Measurements from ENCODE around the gene WNK2.

WNK2 gene

DNA sequence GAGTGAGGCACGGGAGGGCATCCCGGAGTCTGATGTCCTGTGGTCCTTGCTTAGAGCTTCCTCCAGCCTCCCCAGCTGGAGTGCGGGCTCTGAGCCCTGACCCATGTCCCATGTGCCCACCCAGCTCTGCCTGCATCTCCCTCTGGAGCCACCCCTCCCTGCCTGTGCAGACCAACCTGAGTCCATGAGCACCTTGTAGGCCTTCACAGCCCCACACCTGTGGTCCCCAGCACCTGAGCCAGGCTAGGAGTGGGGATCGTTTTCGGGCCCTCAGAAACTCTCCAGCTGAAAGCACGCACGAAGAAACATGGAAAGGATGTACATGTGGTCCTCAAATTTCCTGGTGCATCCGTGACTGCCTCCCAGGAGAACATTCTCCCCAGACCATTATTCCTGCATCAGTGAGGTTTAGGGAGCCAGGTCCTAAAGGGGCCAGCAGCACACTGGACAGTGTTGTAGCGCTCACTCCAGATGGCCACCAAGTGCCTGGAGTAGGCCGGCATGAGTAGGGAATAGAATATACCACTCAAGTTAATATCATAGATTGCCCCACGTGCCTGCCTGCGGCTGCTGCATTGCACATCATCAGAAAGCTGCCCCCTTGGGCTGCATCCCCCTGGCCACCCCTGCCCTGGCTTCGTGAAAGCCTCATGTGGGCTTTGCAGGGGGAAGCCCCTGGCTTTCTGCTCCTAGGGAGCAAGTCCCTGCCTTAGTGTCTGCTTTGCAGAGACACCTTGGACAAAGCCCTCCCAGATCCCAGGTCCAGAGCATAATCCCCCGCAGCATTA lies 80.6 kb downstream of the WNK2 start:
- DNase-seq (ENCODE audit: insufficient read length, low spot score) (peak; percentile 13), FAIRE-seq (no peak)
- no peak for TF ChIP-seq TAF1 (IDR thresholded peaks at IDR 0.05; ENCODE audit: low read depth, low read length)
- no peak for TF ChIP-seq POU2F2 (IDR thresholded peaks at IDR 0.05; ENCODE audit: low read depth, low read length)
- TF ChIP-seq SPI1 (IDR thresholded peaks at IDR 0.05; ENCODE audit: low read depth, low read length) = no peak
- no peak for TF ChIP-seq POLR2A (IDR thresholded peaks at IDR 0.05; ENCODE audit: low read depth, low read length)
- no peak for TF ChIP-seq POLR2AphosphoS5 (IDR thresholded peaks at IDR 0.05; ENCODE audit: low read depth, low read length)
- TF ChIP-seq PAX5 (IDR thresholded peaks at IDR 0.05; ENCODE audit: insufficient read depth, low read length, severe bottlenecking) = no peak

DNA sequence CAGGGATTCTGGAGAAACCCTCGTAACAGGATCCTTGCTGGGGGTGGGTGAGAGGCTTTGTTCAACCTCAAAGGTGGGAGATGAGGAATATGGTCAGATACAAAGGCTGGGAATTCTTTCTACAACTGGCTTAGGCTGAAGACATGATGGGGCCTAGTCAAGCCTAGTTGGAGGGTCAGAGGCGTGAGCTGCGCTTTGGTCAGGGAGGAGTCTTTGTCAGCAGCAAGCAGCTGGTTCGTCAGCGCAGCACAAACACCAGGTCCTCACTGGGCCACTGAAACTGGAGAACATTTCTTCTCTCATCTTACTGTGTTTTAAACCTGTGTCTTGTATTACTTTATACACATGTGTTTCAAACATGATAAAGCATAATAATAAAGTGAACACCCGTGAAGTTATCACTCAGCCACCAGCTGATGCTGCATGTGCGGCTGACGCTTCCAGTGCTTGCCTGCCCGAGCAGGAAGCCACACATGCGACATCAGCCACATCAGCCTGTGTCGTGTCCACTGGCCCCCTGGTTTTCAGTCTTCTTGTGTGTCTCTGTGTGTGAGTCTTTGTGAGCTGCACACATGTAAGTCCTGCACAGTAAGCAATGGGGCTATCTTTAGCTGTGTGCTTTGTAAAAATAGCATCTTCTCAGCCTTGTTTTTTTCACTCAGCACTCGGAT lies 81.5 kb downstream of the WNK2 start:
- FAIRE-seq (no peak), DNase-seq (ENCODE audit: insufficient read length, low spot score) (no peak)
- TF ChIP-seq PAX5 (IDR thresholded peaks at IDR 0.05; ENCODE audit: insufficient read depth, low read length, severe bottlenecking) (no peak), SPI1 (IDR thresholded peaks at IDR 0.05; ENCODE audit: low read depth, low read length) (no peak), POU2F2 (IDR thresholded peaks at IDR 0.05; ENCODE audit: low read depth, low read length) (no peak), POLR2AphosphoS5 (IDR thresholded peaks at IDR 0.05; ENCODE audit: low read depth, low read length) (no peak), POLR2A (IDR thresholded peaks at IDR 0.05; ENCODE audit: low read depth, low read length) (no peak), TAF1 (IDR thresholded peaks at IDR 0.05; ENCODE audit: low read depth, low read length) (no peak)

DNA sequence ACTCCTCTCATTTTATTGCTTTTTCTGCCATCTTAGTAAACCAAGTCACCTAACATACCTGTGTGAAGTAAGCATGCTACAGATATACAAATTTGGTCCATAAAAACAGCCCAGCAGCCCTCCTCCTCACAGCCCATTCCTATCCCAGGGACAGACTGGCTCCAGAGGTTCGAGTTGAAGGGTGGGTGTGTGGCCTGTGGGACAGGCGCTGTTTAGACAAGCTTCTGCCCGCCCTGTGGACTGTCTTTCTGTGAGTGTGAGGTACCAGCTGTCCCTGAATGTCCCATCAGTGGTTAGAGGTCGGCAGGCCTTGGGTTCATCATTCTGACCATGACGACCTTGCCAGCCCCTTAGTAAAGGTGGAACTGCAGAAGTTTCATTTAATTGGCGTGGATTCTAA lies 82.0 kb downstream of the WNK2 start:
- FAIRE-seq (no peak), DNase-seq (ENCODE audit: insufficient read length, low spot score) (peak; percentile 5)
- TF ChIP-seq POLR2A (IDR thresholded peaks at IDR 0.05; ENCODE audit: low read depth, low read length) (no peak), POLR2AphosphoS5 (IDR thresholded peaks at IDR 0.05; ENCODE audit: low read depth, low read length) (no peak), PAX5 (IDR thresholded peaks at IDR 0.05; ENCODE audit: insufficient read depth, low read length, severe bottlenecking) (no peak), TAF1 (IDR thresholded peaks at IDR 0.05; ENCODE audit: low read depth, low read length) (no peak), POU2F2 (IDR thresholded peaks at IDR 0.05; ENCODE audit: low read depth, low read length) (no peak), SPI1 (IDR thresholded peaks at IDR 0.05; ENCODE audit: low read depth, low read length) (no peak)

DNA sequence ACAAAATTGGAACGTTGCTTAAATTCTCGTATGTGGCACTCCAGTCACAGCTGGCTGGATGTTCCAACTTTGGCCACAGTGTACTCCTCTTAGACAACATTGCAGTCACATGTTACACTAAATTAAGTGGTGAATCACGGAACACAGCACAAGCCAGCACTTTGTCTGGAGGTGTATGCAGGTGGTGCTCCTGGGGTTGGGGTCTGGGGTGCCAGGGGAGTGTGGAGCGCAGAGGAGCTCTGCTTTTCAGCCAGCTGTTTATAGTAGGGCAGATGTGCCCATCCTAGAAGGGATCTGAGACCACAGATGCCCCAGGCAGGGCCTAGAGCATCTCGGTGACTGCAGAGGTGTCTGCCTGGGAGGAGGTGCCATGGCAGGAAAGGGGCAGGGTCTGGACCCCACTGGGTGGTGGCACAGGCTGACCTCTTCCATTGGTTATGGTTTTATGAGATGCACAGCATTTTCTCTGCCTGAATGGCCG lies 82.6 kb downstream of the WNK2 start:
- DNase-seq (ENCODE audit: insufficient read length, low spot score) (no peak), FAIRE-seq (no peak)
- TF ChIP-seq SPI1 (IDR thresholded peaks at IDR 0.05; ENCODE audit: low read depth, low read length) = no peak
- TF ChIP-seq POLR2A (IDR thresholded peaks at IDR 0.05; ENCODE audit: low read depth, low read length) = no peak
- TF ChIP-seq POLR2AphosphoS5 (IDR thresholded peaks at IDR 0.05; ENCODE audit: low read depth, low read length) = no peak
- no peak for TF ChIP-seq TAF1 (IDR thresholded peaks at IDR 0.05; ENCODE audit: low read depth, low read length)
- TF ChIP-seq POU2F2 (IDR thresholded peaks at IDR 0.05; ENCODE audit: low read depth, low read length) = no peak
- no peak for TF ChIP-seq PAX5 (IDR thresholded peaks at IDR 0.05; ENCODE audit: insufficient read depth, low read length, severe bottlenecking)

DNA sequence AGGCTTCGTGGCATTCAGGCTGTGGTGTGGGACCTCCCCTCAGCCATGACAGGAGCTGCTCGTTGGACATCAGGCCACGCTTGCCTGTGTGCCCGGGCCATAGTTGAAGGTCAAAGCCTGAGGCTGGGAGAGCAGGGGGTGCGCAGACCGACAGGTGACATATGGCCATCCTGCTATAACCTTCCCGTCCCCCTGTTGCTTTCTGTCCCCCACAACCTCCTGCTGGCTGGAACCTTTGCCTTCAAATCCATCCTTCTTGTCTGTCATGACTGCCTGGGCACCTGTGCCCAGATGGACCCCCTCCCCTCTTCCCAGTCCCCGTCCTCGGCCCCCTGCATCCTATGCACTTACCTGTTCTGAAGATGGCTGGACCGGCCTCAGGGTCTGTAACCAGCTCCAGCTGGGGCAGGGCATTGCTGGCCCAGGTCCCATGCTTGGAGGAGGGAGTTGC lies 83.2 kb downstream of the WNK2 start:
- FAIRE-seq = no peak
- no peak for TF ChIP-seq POLR2AphosphoS5 (IDR thresholded peaks at IDR 0.05; ENCODE audit: low read depth, low read length)
- TF ChIP-seq POLR2A (IDR thresholded peaks at IDR 0.05; ENCODE audit: low read depth, low read length) = no peak
- TF ChIP-seq PAX5 (IDR thresholded peaks at IDR 0.05; ENCODE audit: insufficient read depth, low read length, severe bottlenecking) = no peak
- TF ChIP-seq SPI1 (IDR thresholded peaks at IDR 0.05; ENCODE audit: low read depth, low read length) = no peak
- no peak for TF ChIP-seq POU2F2 (IDR thresholded peaks at IDR 0.05; ENCODE audit: low read depth, low read length)
- no peak for TF ChIP-seq TAF1 (IDR thresholded peaks at IDR 0.05; ENCODE audit: low read depth, low read length)
- DNase-seq (ENCODE audit: insufficient read length, low spot score) = peak; percentile 11

DNA sequence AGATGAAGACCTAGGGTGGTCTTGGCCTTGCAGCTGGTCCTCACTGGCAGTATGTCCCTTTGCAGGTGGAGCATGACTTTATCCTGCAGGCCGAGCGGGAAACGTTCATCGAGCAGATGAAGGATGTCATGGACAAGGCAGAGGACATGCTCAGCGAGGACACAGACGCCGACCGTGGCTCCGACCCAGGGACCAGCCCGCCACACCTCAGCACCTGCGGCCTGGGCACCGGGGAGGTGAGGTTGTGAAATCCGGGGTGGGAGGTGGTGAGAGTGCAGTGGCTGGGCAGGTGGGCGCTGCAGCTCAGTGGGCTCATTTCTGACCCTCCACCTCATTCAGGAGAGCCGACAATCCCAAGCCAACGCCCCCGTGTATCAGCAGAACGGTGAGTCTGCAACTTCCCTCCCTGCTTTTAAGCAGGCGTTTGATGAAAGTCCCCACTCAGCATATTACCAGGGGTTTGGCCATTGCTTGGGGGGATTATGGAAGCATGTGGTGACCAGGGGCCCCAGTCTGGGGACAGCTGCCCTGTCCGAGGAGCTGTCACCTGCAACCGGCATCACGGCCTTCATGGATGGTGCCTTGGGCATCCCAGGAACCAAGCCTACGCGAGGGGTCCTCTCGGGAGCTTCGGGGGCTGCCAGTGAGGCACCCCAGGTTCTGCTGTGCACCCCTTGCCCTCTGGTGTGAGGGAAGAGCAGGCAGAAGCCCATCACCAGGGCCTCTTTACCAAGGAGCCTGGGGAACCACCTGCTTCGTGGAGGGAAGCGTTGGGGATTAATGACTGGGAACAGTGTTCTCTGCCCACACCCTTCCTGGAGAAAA lies 84.0 kb downstream of the WNK2 start:
- TF ChIP-seq POLR2AphosphoS5 (IDR thresholded peaks at IDR 0.05; ENCODE audit: low read depth, low read length) (no peak), SPI1 (IDR thresholded peaks at IDR 0.05; ENCODE audit: low read depth, low read length) (no peak), POLR2A (IDR thresholded peaks at IDR 0.05; ENCODE audit: low read depth, low read length) (no peak), PAX5 (IDR thresholded peaks at IDR 0.05; ENCODE audit: insufficient read depth, low read length, severe bottlenecking) (no peak), TAF1 (IDR thresholded peaks at IDR 0.05; ENCODE audit: low read depth, low read length) (no peak), POU2F2 (IDR thresholded peaks at IDR 0.05; ENCODE audit: low read depth, low read length) (no peak)
- no peak for FAIRE-seq
- peak; percentile 25 for DNase-seq (ENCODE audit: insufficient read length, low spot score)

DNA sequence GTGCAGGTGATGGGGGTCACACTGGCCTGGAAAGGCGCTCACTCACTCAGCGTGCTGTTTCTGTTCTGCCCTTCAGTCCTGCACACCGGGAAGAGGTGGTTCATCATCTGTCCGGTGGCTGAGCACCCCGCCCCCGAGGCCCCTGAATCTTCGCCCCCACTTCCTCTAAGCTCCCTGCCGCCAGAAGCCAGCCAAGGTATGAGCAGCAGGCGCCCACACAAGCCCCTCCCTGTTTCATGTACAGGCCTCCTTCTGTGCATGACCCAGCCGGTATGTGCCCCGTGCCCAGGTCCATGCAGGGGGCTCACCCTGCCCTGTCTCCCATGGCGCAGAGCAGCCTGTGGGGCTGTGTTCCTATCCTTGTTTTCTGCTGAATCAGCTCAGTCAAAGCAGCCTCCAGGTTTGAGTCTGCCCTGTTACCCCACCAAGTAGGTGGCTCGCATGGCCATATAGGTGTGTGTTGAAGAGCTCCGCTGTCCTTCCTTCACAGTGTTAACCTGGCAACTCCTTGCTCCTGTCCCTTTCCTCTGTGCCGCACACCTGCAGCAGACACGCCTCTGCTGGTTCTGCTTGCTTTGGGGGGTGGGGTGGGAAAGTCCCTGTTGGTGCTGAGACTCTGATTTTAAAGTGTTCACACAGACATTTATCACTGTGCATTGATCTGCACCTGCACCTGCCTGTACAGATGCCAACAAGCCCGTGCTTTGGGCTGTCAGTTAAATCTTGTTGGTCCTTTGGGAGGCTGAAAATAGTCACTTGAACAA lies 84.8 kb downstream of the WNK2 start:
- FAIRE-seq (peak; percentile 65), DNase-seq (ENCODE audit: insufficient read length, low spot score) (peak; percentile 53)
- TF ChIP-seq POU2F2 (IDR thresholded peaks at IDR 0.05; ENCODE audit: low read depth, low read length) (no peak), POLR2AphosphoS5 (IDR thresholded peaks at IDR 0.05; ENCODE audit: low read depth, low read length) (no peak), TAF1 (IDR thresholded peaks at IDR 0.05; ENCODE audit: low read depth, low read length) (no peak), PAX5 (IDR thresholded peaks at IDR 0.05; ENCODE audit: insufficient read depth, low read length, severe bottlenecking) (no peak), POLR2A (IDR thresholded peaks at IDR 0.05; ENCODE audit: low read depth, low read length) (no peak), SPI1 (IDR thresholded peaks at IDR 0.05; ENCODE audit: low read depth, low read length) (peak; percentile 43)

DNA sequence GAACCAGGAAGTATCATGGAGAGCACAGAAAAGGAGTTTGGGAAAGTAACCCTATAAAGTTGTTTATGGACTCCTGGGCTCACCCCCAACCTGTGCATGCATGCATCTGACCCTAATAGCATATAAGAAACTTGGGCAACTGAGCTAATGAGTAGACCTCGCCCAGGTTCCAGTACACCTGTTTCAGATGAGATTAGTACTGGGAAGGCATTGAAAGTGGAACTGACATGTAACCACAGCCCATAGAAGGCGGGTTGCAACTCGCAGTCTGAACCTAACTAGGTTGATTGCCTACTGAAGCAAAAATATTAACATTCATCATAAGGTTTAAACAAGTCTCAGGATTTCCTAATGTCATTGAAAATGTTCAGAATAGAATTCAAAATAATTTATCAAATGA lies 87.0 kb downstream of the WNK2 start:
- no peak for DNase-seq (ENCODE audit: insufficient read length, low spot score)
- peak; percentile 91 for FAIRE-seq

More for the DNA sequence above, 87.0 kb downstream of the WNK2 start:
- TF ChIP-seq SPI1 (IDR thresholded peaks at IDR 0.05; ENCODE audit: low read depth, low read length) (no peak), TAF1 (IDR thresholded peaks at IDR 0.05; ENCODE audit: low read depth, low read length) (no peak), POU2F2 (IDR thresholded peaks at IDR 0.05; ENCODE audit: low read depth, low read length) (no peak), POLR2A (IDR thresholded peaks at IDR 0.05; ENCODE audit: low read depth, low read length) (no peak), POLR2AphosphoS5 (IDR thresholded peaks at IDR 0.05; ENCODE audit: low read depth, low read length) (no peak), PAX5 (IDR thresholded peaks at IDR 0.05; ENCODE audit: insufficient read depth, low read length, severe bottlenecking) (no peak)
